Medulla oblongata (tissue), 1 donor: ENCODE data around the gene ABHD18.
A peak's percentile ranks its signal among the peaks of the same experiment; 100 is the strongest.
"Not testable (repeated sequence)": the region's sequence is repeated elsewhere in the genome, so short reads cannot be mapped to it uniquely, and the experiment has no call there.

Experiments used
- DNase-seq: peaks from one replicate; pipeline ENCODE4 v3.0.0-alpha.2; 2015; ENCODE audit errors: extremely low spot score

ABHD18 gene

DNA sequence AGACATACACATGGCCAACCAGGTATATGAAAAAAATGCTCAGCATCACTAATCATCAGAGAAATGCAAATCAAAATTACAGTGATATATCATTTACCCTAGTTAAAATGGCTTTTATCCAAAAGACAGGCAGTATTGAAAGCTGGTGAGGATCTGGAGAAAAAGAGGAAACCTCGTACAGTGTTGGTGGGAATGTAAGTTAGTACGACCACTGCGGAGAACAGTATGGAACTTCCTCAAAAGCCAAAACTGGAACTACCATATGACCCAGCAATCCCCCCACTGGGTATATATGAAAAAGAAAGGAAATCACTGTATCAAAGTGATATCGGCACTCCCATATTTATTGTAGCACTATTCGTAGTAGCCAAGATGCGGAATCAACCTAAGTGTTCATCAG, 23.4 kb downstream of the ABHD18 start:
- DNase-seq: no peak

DNA sequence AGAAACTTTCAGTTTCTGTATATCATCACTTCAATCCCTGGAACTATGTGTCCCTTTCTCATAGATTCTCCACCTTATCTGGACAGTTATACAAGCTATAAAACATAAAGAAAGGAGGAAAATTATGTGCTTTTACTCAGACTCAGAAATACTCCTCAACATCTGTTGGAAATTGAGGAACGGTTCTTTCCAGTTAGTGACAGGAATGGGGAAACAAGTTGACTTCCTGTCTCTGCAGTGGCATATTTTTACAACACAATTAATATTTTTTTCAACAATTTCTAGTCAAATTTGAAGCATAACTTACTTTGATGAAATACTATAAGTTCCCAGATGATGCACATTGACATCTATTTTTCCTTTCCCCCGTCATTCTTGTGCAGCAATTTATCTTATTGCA, 27.9 kb downstream of the ABHD18 start:
- no peak for DNase-seq

DNA sequence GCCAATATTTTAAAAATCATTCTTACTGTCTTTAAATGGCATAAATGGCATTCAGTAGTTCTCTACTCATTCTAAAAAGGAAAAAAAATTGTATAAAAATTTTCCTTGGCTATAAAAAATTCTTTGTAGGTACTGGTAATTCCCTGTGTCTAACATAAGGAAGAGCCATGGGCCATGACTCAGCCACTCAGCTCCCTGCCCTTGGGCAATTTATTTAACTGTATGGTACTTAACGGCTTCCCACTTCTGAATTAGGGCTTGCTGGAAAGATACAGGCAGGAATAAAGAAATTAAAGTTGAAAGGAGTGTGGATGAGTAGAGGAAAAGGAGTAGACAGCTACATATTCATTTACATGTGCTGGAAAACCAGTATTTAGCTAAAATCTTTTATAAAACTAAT, 30.6 kb downstream of the ABHD18 start:
- DNase-seq: no peak

DNA sequence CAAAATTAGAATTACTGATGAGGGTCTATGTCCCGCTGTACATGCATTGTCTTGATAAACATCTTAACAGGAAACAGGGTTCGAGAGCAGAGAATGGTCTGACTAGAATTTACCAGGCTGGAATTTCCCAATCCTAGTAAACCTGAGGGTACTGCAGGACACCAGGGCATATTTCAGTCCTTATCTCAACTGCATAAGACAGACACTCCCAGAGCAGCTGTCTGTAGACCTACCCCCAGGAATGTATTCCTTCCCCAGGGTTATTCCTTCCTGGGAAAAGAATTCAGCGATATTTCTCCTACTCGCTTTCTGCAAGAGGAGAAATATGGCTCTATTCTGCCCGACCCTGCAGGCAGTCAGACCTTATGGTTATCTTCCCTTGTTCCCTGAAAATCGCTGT, 31.3 kb downstream of the ABHD18 start:
- not testable (repeated sequence) for DNase-seq

DNA sequence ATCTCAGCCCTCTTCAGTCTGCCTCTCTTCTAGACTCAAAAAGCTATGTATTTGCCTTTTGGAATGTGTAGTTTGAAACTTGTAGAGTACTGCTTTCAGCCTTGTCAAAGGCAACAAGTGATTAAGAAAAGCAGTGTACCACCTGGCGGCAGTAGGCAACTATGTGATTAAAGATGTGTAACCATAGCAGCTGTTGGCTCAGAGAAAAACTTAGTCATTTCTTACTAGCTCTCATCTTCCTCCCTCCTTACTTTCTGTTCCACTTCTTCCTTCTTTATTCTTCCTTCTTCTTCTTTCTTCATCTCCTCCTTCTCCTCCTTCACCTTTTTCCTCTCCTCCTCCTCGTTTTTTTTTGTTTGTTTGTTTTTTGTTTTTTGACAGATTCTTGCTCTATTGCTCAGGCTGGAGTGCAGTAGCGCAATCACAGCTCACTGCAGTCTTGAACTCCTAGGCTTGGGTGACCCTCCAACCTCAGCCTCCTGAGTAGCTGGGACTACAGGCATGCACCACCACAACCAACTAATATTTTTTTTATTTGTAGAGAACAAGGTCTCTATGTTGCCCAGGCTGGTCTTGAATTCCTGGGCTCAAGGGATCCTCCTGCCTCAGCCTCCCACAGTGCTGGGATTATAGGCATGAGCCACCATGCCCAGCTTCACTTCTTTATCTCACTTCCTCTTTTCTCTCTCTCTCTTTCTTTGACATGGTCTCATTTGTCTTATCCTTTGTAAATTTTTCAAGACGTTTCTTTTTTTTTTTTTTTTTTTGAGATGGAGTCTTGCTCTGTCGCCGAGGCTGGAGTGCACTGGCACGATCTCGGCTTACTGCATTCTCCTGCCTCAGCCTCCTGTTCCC, 32.6 kb downstream of the ABHD18 start:
- DNase-seq: no peak

DNA sequence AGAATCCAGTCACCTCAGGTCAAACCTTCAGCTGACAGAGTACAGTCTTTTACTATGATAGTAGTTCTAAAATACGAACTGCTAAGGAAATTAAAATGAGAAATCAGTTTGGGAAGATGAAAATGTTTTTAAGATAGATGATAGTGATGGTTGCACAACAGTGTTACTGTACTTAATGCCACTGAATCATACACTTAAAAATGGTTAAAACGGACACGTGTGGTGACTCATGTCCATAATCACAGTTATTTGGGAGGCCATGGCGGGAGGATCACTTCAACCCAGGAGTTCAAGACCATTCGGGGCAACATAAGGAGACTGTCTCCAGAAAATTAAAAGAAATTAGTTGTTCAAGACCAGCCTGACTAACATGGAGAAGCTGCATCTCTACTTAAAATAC, 41.4 kb downstream of the ABHD18 start:
- DNase-seq: no peak

DNA sequence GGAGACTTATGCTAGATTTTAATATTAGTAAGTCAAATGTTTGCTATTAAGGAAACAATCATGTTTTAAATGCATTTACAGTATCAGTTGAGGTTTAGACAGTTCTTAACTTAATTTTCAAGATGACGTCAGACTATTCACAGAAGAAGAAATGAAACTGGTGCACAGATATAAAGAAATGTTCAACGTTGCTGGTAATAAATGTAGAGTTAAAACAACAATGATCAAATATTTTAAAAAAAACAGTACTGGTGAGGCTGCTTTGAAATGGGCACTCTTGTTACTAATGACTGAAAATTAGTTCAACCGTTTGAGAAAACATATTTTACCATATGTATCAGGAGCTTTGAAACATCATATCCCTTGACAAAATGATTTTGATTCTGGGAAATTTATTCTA, 44.2 kb downstream of the ABHD18 start:
- DNase-seq: no peak

DNA sequence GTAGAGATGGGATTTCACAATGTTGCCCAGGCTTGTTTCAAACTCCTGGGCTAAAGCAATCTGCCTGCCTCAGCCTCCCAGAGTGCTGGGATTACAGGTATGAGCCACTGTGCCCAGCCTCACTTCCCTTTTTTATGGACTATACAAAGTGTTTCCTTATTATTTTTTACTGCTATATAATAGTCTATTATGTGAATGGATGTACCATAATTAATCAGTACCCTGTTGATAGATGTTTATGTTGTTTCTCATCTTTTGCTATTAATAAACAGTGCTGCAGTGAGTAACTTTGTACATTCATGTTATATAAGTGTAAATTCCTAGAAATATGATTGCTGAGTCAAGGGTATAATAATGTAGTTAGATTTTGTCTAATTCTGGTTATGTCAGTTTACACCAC, 60.1 kb downstream of the ABHD18 start:
- DNase-seq: no peak

DNA sequence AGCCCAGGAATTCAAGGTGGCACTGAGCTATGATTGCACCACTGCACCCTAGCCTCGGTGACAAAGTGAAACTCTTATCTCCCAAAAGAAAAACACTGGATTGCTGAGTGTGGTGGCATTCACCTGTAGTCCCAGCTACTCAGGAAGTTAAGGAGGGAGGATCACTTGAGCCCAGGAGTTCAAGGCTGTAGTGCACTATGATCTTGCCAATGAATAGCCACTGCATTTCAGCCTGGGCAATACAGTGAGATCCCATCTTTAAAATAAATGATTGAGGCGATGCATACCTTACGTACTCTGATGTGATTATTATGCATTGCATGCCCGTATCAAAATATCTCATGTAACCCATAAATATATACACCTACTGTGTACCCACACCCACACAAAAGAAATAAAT, 64.7 kb downstream of the ABHD18 start:
- DNase-seq: no peak

DNA sequence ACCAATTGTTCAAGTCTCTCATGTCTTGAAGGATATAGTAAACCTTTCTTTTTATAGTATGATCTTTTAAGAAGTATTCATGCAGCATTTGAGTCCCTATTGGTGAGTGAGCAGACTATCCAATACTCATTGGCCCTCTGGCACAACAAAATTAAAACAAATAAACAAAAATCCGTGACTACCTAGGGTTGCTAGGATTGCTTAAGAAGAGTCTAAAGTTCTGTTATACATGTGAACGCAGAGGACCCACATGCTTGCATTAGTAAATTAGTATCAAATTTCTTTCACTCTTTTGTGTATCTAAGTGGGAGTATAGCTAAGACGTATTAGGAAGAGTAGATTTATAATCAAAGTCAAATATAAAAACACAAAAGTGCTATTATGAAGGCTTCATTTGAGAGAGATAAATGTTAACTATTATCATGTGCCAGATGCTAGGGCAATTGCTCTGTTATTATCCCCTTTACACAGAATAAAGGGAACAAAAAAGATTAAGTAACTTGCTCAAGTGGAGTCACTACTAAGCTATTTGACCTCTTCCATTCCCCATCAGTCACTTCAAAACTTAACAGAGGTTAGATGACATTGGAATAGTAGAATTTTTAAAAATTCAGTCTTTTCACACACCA, 66.7 kb downstream of the ABHD18 start:
- no peak for DNase-seq

DNA sequence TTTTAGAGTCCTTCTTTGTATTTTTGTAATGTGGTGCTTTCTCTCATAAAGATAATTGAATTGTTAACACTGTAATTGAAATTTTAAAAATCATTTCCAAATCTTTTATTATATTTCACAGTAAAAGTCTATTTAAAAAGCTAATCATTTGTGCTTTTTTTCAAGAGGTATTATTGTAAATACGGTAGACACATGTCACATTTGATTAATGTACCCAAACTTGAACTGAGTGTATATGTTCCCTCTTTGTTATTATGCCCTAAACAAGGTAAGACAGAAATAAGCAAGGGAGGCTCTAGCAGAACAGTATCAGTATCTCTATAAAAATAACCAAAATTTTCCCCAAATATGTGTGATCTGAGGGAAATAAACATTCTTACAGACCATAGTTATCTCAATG, 74.4 kb downstream of the ABHD18 start:
- no peak for DNase-seq

DNA sequence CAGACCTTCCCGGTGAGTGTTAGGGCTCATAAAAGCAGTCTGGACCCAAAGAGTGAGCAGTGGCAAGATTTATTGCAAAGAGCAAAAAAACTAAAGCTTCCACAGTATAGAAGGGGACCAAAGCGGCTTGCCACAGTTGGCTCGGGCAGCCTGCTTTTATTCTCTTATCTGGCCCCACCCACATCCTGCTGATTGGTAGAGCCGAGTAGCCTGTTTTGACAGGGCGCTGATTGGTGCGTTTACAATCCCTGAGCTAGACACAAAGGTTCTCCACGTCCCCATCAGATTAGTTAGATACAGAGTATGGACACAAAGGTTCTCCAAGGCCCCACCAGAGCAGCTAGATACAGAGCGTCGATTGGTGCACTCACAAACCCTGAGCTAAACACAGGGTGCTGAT, 81.8 kb downstream of the ABHD18 start:
- not testable (repeated sequence) for DNase-seq

DNA sequence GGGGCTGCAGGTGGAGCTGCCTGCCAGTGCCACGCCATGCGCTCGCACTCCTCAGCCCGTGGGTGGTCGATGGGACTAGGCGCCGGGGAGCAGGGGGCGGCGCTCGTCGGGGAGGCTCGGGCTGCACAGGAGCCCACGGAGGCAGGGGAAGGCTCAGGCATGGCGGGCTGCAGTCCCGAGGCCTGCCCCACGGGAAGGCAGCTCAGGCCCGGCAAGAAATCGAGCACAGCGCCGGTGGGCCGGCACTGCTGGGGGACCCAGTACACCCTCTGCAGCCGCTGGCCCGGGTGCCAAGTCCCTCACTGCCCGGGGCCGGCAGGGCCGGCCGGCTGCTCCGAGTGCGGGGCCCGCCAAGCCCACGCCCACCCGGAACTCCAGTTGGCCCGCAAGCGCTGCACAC, 82.3 kb downstream of the ABHD18 start:
- not testable (repeated sequence) for DNase-seq

DNA sequence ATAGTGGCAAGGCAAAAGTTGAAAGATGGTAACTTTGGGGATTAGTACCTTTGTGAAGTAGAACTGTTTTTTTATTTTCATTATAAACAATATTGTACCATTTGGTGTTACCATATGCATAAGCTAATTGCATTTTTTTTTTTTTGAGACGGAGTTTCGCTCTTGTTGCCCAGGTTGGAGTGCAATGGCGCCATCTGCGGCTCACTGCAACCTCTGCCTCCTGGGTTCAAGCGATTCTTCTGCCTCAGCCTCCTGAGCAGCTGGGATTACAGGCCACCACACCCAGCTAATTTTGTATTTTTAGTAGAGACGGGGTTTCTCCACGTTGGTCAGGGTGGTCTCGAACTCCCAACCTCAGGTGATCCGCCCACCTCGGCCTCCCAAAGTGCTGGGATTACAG, 86.0 kb downstream of the ABHD18 start:
- DNase-seq: not testable (repeated sequence)

DNA sequence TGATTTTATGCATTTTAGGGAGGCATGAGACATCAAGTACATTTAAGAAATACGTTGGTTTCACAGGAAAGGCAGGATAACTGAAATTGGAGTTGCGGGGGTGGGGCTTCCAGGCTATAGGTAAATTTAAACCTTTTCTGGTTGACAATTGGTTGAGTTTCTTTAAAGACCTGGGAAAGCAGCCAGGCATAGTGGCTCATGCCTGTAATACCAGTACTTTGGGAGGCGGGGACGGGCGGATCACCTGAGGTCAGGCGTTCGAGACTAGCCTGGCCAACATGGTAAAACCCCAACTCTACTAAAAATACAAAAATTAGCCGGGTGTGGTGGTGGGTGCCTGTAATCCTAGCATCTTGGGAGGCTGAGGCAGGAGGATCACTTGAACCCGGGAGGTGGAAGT, 89.7 kb downstream of the ABHD18 start:
- not testable (repeated sequence) for DNase-seq

DNA sequence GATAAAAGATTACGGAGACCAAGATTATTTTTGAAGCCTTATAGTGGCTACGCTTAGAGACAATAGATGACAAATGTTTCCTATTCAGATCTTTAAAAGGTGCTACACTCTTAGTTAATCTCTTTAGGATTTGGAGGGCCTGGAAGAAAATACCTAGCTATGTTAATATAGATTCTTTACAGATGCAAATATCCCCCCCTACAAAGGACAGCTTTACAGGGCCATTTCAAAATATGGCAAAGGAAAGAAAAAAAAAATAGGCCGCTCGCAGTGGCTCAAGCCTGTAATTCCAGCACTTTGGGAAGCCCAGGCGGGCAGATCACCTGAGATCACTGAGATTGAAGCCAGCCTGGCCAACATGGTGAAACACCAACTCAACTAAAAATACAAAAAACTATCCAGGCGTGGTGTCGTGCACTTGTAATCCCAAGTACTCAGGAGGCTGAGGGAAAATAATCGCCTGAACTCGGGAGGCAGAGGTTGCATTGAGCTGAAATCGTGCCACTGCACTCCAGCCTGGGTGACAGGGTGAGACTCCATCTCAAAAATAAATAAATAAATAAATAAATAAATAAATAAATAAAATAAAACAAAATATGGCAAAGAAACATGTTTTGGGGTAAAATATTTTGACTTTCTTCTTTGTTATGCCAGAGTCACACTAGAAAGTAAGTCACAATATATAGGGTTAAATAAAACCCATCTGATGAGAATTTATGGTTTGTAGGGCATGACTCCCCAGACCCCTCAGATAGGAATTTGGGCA, 90.4 kb downstream of the ABHD18 start:
- not testable (repeated sequence) for DNase-seq

DNA sequence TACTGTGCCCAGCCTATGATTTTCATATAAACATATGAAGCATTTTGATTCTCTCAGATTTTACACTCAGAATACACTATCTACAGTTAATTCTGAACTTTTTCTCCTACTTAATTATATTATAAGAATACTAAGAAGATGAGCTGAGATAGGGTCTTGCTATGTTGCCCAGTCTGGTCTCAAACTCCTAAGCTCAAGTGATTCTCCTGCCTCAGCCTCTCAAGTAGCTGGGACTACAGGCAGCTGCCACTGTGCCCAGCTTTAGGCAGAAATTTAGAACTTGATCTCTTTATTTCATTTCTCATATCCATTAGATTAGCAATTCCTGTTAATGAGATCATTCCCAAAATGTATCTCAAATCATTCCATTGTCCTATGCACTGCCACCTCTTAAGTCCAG, 91.2 kb downstream of the ABHD18 start:
- no peak for DNase-seq

DNA sequence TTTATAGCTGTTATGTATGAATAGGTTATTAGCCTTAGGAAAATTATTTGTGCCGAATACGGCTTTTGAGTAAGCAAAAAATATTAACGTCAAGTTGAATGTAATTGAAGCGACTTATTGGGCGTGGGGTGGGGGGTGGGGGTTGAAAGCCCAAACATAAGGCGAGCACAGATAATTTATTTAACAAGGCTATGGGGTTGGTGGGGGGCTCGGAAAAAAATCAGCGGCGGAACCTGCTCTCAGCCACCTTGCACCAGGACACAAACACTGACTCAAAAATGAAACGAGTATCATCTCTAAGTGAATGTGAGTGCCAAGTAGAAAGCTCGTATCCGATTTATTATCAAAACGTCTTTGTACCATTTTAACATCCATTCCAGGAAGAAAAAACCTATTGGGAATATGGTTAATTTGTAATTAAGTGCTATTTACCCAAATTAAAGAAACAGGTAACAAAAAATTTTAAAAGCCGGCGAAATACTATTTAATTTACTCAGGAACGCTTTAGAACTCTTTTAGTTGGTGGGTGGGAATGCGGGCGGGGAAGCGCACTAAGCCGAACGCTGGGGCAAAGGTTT, 95.0 kb downstream of the ABHD18 start:
- peak; percentile 33 for DNase-seq

DNA sequence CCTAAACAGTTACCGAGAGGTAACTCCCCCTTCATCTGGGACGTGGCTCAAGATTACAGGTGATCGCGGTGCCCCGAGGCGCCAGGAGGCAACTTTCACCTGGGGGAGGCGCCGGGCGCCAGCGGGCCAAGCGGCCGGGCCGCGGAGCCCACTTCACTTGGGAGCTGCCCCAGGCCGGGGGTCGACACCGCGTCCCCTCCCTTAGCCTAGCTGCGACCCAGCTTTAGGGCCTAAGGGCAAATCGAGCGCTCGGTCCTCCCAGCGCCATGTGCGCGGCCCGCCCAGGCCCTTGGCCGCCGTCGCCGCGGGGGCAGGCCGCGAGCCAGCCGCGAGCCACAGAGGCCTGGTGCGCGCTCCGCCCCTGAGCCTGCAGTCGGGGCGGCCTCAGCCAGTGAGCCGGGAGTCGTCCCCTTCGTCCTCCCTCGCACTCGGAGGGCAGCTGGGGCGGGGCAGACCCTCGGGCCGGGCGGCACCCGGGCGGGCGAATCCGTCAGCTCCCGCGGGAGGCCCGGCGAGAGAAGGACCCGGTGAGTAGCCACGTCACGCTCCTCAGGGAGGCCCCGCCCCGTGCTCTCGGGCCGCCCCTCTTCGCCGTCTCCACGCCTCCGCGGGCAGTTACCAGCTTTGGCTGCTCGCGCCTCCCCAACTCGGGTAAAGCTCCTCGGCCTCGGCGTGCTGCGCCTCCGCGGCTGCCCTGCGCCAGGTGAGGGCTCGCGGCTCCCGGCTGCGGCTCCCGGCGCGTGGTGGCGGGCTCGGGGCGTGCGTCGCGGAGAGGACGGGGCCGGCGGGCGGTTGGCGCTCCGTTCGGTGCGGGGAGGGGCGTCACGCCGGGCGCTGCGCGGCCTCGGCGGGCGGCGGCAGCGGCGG, 95.7 kb downstream of the ABHD18 start, which contains the start of gene LARP1B:
Gene LARP1B, plus strand, starts transcription at position 614 of the 867 bp plus-strand sequence. CDS start 13,640 bp downstream, outside the sequence.
- peak; percentile 94 for DNase-seq

DNA sequence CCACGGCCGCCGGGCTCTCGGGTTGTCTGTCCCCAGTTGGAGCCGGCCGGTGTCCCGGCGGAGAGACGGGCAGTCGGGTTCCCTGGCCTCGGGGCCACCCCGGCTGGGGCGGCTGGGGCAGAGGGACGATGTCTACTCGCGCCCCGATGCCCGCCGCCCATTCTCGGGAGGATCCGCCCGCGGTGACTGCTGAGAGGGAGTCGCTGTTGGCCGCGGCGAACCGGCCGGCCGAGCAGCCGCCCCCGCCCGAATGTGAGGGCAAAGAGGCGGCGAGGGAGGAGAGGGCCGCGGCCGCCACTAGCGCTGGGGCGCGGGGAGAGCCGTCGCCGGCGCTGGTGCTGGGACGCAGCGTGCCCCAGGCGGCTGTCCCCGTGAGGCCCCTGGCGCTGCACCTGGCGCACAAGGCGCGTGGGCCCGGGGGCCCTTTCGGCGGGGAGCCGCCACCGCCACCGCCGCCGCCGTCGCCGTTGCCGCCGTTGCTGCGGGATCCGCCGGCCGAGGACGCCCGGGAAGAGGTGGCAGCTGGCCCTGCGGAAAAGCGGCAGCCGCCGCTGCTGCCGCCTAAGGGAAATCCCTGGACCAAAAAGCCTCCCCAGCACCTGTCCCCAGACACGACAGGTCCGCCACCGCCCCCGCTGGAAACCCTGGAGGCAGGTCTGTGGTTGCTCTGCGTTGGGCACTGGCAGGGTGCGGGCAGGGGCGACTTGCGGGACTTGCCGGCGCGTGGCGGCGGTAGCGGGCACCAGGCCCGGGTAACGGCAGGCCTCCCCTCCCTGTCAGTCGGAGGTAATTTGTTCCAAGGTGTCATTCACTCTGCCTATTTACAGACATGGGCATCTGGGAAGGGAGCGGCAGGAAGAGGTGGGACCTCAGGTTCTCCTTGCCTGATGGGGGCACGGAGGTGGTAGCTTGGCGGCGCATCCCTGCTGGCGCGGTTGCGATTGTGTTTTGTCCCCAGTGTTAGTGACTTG, 96.6 kb downstream of the ABHD18 start:
- DNase-seq: peak; percentile 53
